K562 (cell line): ENCODE results near the gene R3HDM1. TPM values are rescaled to one million over a fixed set of nuclear protein-coding genes. Genes with fewer than 3 reads are reported as not detected.

Source experiments
- CHD7 ChIP-seq: fragments of 200-600 bp; sonication (generic); IDR thresholded peaks from one replicate; pipeline ENCODE4 v1.6.1; 2012; ENCODE audit warnings: mild to moderate bottlenecking, low read depth, low read length, inconsistent platforms
- GTF2B ChIP-seq: IDR thresholded peaks from 2 replicates; pipeline ENCODE4 v1.6.1; 2011; ENCODE audit not compliant: insufficient read length; ENCODE audit errors: extremely low read depth
- PHF8 ChIP-seq: fragments of 200-600 bp; sonication (generic); IDR thresholded peaks from 2 replicates; pipeline ENCODE4 v1.6.1; 2012; ENCODE audit warnings: mixed run types, mild to moderate bottlenecking, inconsistent platforms, low read length, moderate library complexity, borderline replicate concordance
- ZNF507 ChIP-seq: conservative IDR thresholded peaks from 2 replicates; pipeline ENCODE4 v1.6.1; 2017; ENCODE audit warnings: missing genetic modification characterization, missing compliant biosample characterization
- ZNF584 ChIP-seq: fragments of 200-800 bp; sonication (Bioruptor generic); IDR thresholded peaks from 2 replicates; pipeline ENCODE4 v1.6.1; 2016; ENCODE audit warnings: low read depth, mild to moderate bottlenecking, missing genetic modification characterization, missing compliant biosample characterization
- polyA plus RNA-seq, 8 experiments: library from polyadenylated mRNA; depleted of rRNA in 4 of 8; stranded (reverse) in 5 of 8; unstranded in 3 of 8; fragments of >200 nt; fragmentation: Nextera tagmentation in 2 of 8; fragmentation: Illumina TruSeq in 1 of 8; extraction: Ambion mirVana in 2 of 8; extraction: Trizol in 1 of 8; gene quantifications; 2 replicates each; pipeline versions ENCODE4 v1.2.1 to v1.2.3, GENCODE V29; 2011 to 2014; ENCODE audit warnings: inconsistent platforms in 1 of 8, missing spikeins in 1 of 8
- total RNA-seq, 7 experiments: library from RNA; depleted of rRNA in 6 of 7; stranded (reverse); fragments of >200 nt in 6 of 7; fragmentation: Illumina TruSeq in 2 of 7; extraction: Trizol in 2 of 7; gene quantifications; 2 replicates each; pipeline versions ENCODE4 v1.2.1 to v1.2.3, GENCODE V29; 2011 to 2021; ENCODE audit warnings: low replicate concordance in 1 of 7

R3HDM1 gene
- total and polyA plus RNA-seq, 9 of the 15 experiments (the other 6 are each of a cell fraction or from before 2014, with no cell fraction given) = 12.4 to 89.4 (median 31.0) TPM

GRCh38 chr2:135490376-135490775, 40.9 kb upstream of the R3HDM1 start (continued):
- TF ChIP-seq CHD7 = no peak
- TF ChIP-seq ZNF584 = no peak
- TF ChIP-seq GTF2B = no peak
- TF ChIP-seq PHF8 = no peak
- TF ChIP-seq ZNF507 (tag) = no peak
